Uterus (tissue), 2 donors: ENCODE measurements around the gene MIP.

ENCODE experiments used
- POLR2A ChIP-seq, 2 donors: fragments of 450-650 bp; IDR thresholded peaks; one replicate each; pipeline ENCODE4 v1.6.1; 2016; ENCODE audit warnings: antibody characterized with exemption in 2 of 2, mild to moderate bottlenecking in 1 of 2, moderate library complexity in 1 of 2
- TF ChIP-seq, protein P1 (sequence below), 4 experiments: fragments of 200-600 bp in 2 of 4; fragments of 450-650 bp in 2 of 4; sonication (generic) in 2 of 4; IDR thresholded peaks; one replicate each; pipeline ENCODE4 v1.5.1; 2016 to 2019; ENCODE audit warnings: antibody characterized with exemption in 4 of 4, mild to moderate bottlenecking in 2 of 4, moderate library complexity in 1 of 4

DNA sequence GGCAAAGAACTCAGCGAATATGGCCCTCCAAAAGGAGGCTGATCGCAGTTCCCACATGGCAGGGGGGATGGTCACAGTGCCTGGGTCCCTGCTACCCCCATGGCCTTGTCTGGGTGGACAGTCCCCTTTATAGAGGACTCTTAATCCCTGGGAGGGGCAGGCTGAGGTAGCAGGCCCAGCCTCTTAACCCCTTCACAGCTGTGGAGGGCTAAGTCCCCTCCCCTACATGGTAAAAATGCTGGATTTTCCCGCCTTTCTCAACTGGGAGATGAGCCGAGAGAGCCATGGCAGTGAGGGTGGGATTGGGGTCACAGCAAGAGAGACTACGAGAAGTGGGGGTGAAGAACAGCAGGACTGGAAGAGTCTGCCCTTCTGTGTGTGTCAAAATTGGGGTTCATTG, at the start of gene MIP:
- TF ChIP-seq, protein P1, sequence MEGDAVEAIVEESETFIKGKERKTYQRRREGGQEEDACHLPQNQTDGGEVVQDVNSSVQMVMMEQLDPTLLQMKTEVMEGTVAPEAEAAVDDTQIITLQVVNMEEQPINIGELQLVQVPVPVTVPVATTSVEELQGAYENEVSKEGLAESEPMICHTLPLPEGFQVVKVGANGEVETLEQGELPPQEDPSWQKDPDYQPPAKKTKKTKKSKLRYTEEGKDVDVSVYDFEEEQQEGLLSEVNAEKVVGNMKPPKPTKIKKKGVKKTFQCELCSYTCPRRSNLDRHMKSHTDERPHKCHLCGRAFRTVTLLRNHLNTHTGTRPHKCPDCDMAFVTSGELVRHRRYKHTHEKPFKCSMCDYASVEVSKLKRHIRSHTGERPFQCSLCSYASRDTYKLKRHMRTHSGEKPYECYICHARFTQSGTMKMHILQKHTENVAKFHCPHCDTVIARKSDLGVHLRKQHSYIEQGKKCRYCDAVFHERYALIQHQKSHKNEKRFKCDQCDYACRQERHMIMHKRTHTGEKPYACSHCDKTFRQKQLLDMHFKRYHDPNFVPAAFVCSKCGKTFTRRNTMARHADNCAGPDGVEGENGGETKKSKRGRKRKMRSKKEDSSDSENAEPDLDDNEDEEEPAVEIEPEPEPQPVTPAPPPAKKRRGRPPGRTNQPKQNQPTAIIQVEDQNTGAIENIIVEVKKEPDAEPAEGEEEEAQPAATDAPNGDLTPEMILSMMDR (IDR thresholded peaks at IDR 0.05) = no peak
- no peak for TF ChIP-seq POLR2A (IDR thresholded peaks at IDR 0.05)
